ENCODE results near the gene DLG1.

DNA sequence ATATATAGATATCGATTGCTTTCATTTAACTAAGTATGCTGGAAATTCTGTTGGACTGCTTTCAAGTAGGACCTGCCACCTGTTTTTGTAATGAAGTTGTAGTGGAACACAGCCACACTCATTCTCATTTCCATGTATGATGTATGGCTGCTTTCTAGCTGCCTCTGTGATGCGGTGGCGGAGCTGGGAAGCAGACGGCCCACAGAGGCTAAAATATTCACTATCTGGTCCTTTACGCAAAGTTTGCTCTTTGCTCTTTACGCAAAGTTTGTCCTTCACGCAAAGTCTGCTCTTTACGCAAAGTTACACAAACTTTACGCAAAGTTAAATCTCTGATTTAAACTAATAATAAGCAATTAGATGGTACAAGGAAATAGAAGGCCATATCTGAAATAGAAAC is 91.5 kb downstream of the DLG1 start:
- TF ChIP-seq, protein P1, sequence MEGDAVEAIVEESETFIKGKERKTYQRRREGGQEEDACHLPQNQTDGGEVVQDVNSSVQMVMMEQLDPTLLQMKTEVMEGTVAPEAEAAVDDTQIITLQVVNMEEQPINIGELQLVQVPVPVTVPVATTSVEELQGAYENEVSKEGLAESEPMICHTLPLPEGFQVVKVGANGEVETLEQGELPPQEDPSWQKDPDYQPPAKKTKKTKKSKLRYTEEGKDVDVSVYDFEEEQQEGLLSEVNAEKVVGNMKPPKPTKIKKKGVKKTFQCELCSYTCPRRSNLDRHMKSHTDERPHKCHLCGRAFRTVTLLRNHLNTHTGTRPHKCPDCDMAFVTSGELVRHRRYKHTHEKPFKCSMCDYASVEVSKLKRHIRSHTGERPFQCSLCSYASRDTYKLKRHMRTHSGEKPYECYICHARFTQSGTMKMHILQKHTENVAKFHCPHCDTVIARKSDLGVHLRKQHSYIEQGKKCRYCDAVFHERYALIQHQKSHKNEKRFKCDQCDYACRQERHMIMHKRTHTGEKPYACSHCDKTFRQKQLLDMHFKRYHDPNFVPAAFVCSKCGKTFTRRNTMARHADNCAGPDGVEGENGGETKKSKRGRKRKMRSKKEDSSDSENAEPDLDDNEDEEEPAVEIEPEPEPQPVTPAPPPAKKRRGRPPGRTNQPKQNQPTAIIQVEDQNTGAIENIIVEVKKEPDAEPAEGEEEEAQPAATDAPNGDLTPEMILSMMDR (IDR thresholded peaks at IDR 0.05) = no peak
- no peak for TF ChIP-seq POLR2A (IDR thresholded peaks at IDR 0.05)
